ENCODE data around the gene FUOM.

The FUOM gene, protein sequence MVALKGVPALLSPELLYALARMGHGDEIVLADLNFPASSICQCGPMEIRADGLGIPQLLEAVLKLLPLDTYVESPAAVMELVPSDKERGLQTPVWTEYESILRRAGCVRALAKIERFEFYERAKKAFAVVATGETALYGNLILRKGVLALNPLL

GRCh38 chr10:133357285-133358161 is at the start of gene FUOM:
FUOM (minus strand) TSS chr10:133358019; CDS start chr10:133358007, 12 bp downstream.
- Mint-ChIP-seq H3K27me3 (ENCODE audit: low read depth) (no peaks in the 10 kb centered on the region), H3K4me3 (peak within 1 kb of the TSS; percentile 67), H3K4me1 (ENCODE audit: low read depth) (no peaks in the 10 kb centered on the region), H3K36me3 (ENCODE audit: low read depth) (peaks cover 6% of the 10 kb centered on the region), H3K9me3 (no peaks in the 10 kb centered on the region), H3K27ac (no peak within 1 kb of the TSS)

DNA sequence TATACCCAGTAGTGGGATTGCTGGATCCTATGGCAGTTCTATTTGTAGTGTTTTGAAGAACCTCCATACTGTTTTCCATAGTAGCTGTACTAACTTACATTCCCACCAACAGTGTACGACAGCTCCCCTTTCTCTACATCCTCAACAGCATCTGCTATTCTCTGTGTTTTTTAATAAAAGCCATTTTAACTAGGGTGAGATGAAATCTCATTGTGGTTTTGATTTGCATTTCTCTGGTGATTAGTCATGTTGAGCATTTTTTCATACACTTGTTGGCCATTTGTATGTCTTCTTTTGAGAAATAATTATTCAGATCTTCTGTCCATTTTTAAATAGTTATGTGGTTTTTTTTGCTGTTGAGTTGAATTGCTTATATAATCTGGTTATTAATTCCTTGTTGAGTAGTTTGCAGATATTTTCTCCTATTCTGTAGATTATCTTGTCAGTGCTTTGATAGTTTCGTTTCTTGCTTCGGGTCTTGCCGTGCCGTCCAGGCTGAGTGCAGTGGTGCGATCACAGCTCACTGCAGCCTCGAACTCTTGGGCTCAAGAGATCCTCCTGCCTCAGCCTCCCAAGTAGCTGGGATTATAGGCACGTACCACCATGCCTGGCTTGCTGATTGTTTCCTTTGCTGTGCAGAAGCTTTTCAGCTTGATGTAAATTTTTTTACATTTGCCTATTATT is 48.2 kb upstream of the FUOM start:
- Mint-ChIP-seq H3K4me1 (ENCODE audit: low read depth) (peaks cover 27% of the 10 kb centered on the region), H3K27ac (no peak overlapping the region), H3K27me3 (ENCODE audit: low read depth) (no peaks in the 10 kb centered on the region), H3K36me3 (ENCODE audit: low read depth) (peaks cover 78% of the 10 kb centered on the region), H3K4me3 (no peak overlapping the region), H3K9me3 (peaks cover 30% of the 10 kb centered on the region)

GRCh38 chr10:133405272-133405671 is 47.5 kb upstream of the FUOM start:
- peaks cover 23% of the 10 kb centered on the region for H3K9me3 Mint-ChIP-seq
- no peak overlapping the region for H3K4me3 Mint-ChIP-seq
- peaks cover 32% of the 10 kb centered on the region for H3K4me1 Mint-ChIP-seq (ENCODE audit: low read depth)
- H3K27me3 Mint-ChIP-seq (ENCODE audit: low read depth), result no peaks in the 10 kb centered on the region
- H3K27ac Mint-ChIP-seq, result no peak overlapping the region
- peaks cover 74% of the 10 kb centered on the region for H3K36me3 Mint-ChIP-seq (ENCODE audit: low read depth)

- Mint-ChIP-seq H3K4me3 (no peak overlapping the region), H3K27ac (peak overlapping the region; percentile 8), H3K9me3 (peaks cover 12% of the 10 kb centered on the region), H3K4me1 (ENCODE audit: low read depth) (peaks cover 34% of the 10 kb centered on the region), H3K36me3 (ENCODE audit: low read depth) (peaks cover 64% of the 10 kb centered on the region), H3K27me3 (ENCODE audit: low read depth) (no peaks in the 10 kb centered on the region)
Observed at GRCh38 chr10:133403784-133404183, 46.0 kb upstream of the FUOM start.

DNA sequence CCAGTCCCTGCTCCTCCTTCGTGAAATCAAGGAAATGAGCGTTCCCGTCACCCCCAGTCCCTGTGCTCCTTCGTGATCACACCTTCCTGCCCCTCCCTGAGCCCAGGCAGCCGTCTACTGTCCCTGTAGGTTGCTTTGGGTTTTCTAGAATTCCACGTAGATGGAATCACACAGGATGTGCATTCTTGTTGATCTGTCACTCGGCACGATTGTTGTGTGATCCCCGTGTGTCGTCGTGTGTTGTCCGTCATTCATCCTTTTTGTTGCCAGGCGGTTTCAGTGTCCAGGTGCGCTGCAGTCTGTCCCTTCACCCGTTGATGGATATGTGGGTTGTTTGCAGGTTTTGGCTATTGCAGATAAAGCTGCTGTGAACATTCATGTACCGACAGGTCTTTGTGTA is 45.5 kb upstream of the FUOM start:
- H3K4me3 Mint-ChIP-seq, result no peak overlapping the region
- H3K4me1 Mint-ChIP-seq (ENCODE audit: low read depth), result peaks cover 34% of the 10 kb centered on the region
- no peaks in the 10 kb centered on the region for H3K27me3 Mint-ChIP-seq (ENCODE audit: low read depth)
- H3K9me3 Mint-ChIP-seq, result peaks cover 7% of the 10 kb centered on the region
- peaks cover 63% of the 10 kb centered on the region for H3K36me3 Mint-ChIP-seq (ENCODE audit: low read depth)
- peak overlapping the region; percentile 8 for H3K27ac Mint-ChIP-seq

GRCh38 chr10:133401981-133402725 is 44.3 kb upstream of the FUOM start:
- no peaks in the 10 kb centered on the region for H3K9me3 Mint-ChIP-seq
- no peaks in the 10 kb centered on the region for H3K27me3 Mint-ChIP-seq (ENCODE audit: low read depth)
- peaks cover 30% of the 10 kb centered on the region for H3K4me1 Mint-ChIP-seq (ENCODE audit: low read depth)
- no peak overlapping the region for H3K27ac Mint-ChIP-seq
- no peak overlapping the region for H3K4me3 Mint-ChIP-seq
- H3K36me3 Mint-ChIP-seq (ENCODE audit: low read depth), result peaks cover 62% of the 10 kb centered on the region

- peaks cover 61% of the 10 kb centered on the region for H3K36me3 Mint-ChIP-seq (ENCODE audit: low read depth)
Observed at GRCh38 chr10:133401500-133401899, 43.7 kb upstream of the FUOM start.

GRCh38 chr10:133400624-133401424 is 43.0 kb upstream of the FUOM start:
- H3K27me3 Mint-ChIP-seq (ENCODE audit: low read depth), result no peaks in the 10 kb centered on the region
- H3K27ac Mint-ChIP-seq, result peak overlapping the region; percentile 77
- H3K4me3 Mint-ChIP-seq, result peak overlapping the region; percentile 51
- peaks cover 57% of the 10 kb centered on the region for H3K36me3 Mint-ChIP-seq (ENCODE audit: low read depth)
- no peaks in the 10 kb centered on the region for H3K9me3 Mint-ChIP-seq
- peaks cover 29% of the 10 kb centered on the region for H3K4me1 Mint-ChIP-seq (ENCODE audit: low read depth)

More at GRCh38 chr10:133401500-133401899, 43.7 kb upstream of the FUOM start:
- no peaks in the 10 kb centered on the region for H3K27me3 Mint-ChIP-seq (ENCODE audit: low read depth)
- no peaks in the 10 kb centered on the region for H3K9me3 Mint-ChIP-seq
- H3K27ac Mint-ChIP-seq, result peak overlapping the region; percentile 77
- peaks cover 30% of the 10 kb centered on the region for H3K4me1 Mint-ChIP-seq (ENCODE audit: low read depth)
- H3K4me3 Mint-ChIP-seq, result peak overlapping the region; percentile 51

DNA sequence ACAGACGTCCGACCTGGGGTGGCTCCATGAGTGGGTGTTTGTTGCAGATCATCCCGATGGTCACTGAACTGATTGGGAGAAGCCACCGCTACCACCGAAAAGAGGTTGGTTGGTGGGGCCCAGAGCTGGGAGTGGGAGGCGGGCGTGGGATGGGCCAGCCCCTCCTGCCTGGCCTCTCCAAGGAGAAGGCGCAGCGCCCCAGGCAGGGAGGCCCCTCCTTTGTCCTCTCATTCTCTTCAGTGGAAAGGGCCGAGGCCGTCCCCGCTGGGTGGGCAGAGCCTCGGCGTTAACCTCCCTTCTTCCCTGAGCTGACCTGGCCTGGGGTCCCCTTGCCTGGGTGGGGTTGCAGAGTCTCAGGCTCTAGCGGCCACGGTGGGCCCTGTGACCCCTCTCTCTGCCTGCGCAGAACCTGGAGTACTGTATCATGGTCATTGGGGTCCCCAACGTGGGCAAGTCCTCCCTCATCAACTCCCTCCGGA is 41.3 kb upstream of the FUOM start:
- H3K36me3 Mint-ChIP-seq (ENCODE audit: low read depth), result peaks cover 50% of the 10 kb centered on the region
- no peaks in the 10 kb centered on the region for H3K9me3 Mint-ChIP-seq
- no peak overlapping the region for H3K27ac Mint-ChIP-seq
- no peak overlapping the region for H3K4me3 Mint-ChIP-seq
- H3K27me3 Mint-ChIP-seq (ENCODE audit: low read depth), result no peaks in the 10 kb centered on the region
- H3K4me1 Mint-ChIP-seq (ENCODE audit: low read depth), result peaks cover 33% of the 10 kb centered on the region

DNA sequence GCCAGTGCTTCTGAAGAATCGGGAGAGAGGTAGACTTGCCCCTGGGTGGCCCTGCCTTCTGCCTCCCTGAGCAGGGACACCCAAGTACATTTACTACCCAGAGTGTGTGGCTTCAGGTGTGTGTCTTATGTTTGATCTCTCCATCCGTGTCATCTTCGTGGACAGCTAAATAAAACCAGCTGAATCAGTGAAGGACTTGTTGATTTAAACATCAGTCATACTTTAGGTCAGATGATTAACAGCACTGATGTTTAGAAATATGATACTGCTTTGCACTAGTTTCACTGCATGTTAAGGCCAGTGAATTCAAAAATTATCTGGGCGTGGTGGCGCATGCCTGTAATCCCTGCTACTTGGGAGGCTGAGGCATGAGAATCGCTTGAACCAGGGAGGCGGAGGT is 40.1 kb upstream of the FUOM start:
- Mint-ChIP-seq H3K36me3 (ENCODE audit: low read depth) (peaks cover 42% of the 10 kb centered on the region), H3K9me3 (no peaks in the 10 kb centered on the region), H3K27ac (no peak overlapping the region), H3K4me1 (ENCODE audit: low read depth) (peaks cover 28% of the 10 kb centered on the region), H3K27me3 (ENCODE audit: low read depth) (no peaks in the 10 kb centered on the region), H3K4me3 (no peak overlapping the region)

DNA sequence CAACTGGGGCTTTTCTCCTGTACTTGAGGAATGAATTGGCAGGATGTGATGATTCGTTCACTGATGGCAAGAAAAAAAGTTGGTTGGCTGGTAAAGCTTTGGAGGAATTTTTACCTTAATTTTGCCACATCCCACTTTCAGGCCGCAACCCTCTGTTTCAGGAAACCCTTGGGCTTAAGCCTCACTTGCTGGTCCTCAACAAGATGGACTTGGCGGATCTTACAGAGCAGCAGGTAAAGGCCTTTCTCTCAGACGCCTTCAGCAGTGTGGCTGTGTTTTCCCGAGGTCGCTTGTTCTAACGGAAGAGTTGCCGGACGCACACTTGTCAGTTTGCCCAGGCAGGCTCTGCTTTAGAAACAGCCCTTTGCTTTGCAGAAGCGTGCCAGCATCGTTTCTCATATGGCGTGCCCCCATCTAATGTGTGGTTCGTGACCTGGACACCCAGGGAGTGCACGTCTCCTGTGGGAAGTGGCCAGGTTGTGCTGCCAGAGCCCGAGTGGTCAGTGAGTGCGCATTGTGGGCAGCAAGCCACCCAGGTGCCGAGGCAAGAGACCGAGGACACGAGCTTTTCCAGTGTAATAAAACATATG is 38.3 kb upstream of the FUOM start:
- Mint-ChIP-seq H3K4me1 (ENCODE audit: low read depth) (peaks cover 28% of the 10 kb centered on the region), H3K27me3 (ENCODE audit: low read depth) (no peaks in the 10 kb centered on the region), H3K27ac (no peak overlapping the region), H3K9me3 (no peaks in the 10 kb centered on the region), H3K36me3 (ENCODE audit: low read depth) (peaks cover 30% of the 10 kb centered on the region), H3K4me3 (no peak overlapping the region)

- Mint-ChIP-seq H3K9me3 (no peaks in the 10 kb centered on the region), H3K4me1 (ENCODE audit: low read depth) (peaks cover 29% of the 10 kb centered on the region), H3K36me3 (ENCODE audit: low read depth) (peaks cover 25% of the 10 kb centered on the region), H3K27ac (peak overlapping the region; percentile 97), H3K27me3 (ENCODE audit: low read depth) (no peaks in the 10 kb centered on the region), H3K4me3 (peak overlapping the region; percentile 98)
Observed at GRCh38 chr10:133394801-133395221, 37.0 kb upstream of the FUOM start.

DNA sequence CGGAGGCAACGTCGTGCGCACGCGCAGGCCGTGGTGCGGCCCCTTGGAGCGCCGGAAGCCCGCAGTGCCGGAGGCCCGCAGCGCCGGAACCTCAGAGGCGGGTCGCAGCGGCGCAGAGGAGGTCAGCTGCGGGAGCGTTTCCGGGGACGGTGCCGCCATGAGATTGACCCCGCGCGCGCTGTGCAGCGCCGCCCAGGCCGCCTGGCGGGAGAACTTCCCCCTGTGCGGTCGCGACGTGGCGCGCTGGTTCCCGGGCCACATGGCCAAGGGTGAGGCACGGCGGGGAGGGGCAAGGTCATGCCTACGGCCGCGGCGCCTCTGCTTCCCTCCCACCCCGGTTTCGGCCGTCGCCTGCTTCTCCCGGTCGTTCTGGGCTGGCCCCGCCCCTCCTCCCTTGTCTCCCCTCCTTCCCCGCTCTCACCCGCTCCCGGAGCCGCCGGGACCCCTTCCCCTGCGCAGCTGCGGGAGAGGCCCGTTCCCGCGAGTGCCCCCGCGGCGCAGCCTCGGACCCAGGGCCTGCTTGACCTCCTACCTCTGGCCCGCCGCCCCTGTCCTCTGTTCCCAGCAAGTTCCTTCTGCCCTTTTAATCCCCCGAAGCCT is 36.3 kb upstream of the FUOM start, which contains the start of gene MTG1:
Gene MTG1, plus strand, starts transcription at position 94 of the 600 bp plus-strand sequence. Its CDS starts 64 bp downstream, at position 158.
- Mint-ChIP-seq H3K27ac (peak within 1 kb of the TSS; percentile 97), H3K9me3 (no peaks in the 10 kb centered on the region), H3K4me3 (peak within 1 kb of the TSS; percentile 98), H3K36me3 (ENCODE audit: low read depth) (peaks cover 22% of the 10 kb centered on the region), H3K27me3 (ENCODE audit: low read depth) (no peaks in the 10 kb centered on the region), H3K4me1 (ENCODE audit: low read depth) (peaks cover 32% of the 10 kb centered on the region)
